Cerebellar nuclear complex (tissue), 1 donor: ENCODE data around the gene FRMD4A.

ENCODE experiments used
- DNase-seq, 2 experiments: peaks; one replicate each; lab custom pipeline; 2025; lab: John Stamatoyannopoulos, UW

Gene FRMD4A

DNA sequence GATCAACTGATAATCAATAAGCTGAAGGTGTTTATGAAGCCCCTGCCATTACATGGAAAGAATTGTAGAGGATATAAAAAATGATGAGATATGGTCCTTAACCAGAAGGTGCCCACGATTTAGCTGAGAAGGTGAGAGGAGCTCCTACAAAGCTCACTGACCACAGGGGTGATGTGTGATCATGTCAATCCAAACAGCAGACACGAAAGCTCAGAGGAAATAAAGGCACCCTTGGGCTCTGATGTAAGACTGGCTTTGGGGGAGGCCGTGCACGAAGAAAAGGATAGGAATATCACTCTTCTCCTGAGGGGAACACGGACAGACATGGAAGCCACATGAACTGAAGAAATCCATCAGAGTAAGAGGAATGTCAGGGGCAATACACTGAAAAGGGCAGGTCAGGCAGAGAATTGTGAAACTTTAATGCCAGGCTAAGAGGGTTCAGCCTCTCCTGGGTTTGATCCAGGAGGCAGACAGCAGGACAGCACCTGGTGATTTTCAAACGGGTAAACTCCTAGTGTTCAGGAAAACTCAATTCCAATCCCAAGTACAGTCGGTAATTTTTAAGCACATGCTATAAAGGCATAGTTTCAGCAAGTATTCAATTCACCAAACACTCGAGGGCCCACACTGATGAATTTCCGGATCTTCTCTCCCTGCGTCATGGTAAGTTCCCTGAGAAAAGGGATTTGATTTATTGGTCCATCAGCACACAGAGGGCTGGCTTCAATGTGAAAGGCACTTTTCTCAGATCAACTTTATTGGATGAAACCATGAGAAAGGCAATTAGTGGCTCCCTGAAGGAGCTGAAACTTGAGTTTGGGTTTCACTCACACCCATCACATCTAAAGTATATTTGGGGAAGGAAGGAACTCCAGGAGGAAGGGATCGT, 580.2 kb downstream of the FRMD4A start:
- DNase-seq: no peak

DNA sequence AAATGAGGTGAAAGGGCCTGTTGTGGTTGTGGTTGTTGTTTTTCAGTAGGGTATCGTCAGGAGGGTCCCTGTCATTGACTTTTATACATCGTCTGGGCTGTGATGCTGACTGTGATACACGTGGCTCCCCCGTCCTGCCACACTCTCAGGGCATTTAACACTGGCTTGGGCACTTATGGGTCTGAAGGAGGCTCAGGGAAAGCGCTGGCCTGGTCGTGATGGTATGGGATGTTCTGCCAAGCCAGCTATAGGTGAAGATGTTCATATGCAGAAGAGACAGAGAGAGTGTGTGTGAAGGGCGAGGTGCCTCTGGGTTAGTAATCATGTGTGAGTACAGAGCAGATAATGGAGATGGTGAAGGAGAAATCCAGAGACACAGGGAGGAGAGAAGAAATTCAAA, 585.5 kb downstream of the FRMD4A start:
- no peak for DNase-seq

DNA sequence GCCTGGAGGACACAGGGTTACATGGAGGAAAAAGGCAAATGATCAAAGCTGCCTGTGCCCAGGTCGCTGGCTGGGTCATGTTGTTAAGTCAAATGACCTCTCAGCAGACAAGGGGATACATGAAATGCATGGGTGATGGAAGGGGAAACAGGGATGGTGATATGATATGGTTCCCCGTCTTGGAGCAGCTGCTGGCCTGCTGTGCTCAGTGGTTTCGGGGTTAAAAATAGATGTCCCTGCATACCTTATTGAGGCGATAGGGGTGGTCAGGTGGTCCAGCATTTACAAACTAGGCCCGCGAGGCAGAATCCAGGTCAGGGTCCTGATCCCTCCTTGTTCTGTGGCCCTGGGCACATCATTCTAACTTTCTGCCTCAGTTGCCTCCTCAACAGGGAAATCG, 586.8 kb downstream of the FRMD4A start:
- DNase-seq: no peak

DNA sequence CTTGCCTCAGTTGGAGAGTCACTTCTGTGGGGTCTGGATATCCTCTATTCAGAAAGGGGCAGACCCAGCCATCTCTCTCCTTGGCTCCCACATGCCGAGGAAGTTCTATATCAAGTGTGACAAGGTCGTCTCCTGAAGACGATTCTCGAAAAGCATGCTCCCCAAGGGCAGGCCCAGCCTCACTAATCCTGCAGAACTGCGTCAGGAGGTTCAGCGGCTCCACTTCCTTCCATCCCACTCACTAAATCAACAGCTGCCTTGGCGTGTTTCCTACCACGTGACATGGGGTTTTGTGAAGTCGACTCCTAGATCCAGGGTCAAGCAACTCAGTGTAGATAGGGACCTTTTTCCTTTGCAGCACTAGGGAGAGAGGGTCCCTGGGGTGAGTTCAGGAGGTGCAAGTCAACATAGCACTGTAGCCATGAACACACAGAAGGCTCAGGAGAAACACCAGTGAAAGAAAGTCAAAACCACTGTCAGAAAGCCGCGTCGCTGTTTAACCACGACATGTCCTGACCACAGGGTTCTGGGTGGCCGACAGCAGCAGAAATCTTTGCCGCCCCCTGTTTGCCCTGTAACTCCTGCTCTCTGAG, 587.5 kb downstream of the FRMD4A start:
- DNase-seq: no peak

DNA sequence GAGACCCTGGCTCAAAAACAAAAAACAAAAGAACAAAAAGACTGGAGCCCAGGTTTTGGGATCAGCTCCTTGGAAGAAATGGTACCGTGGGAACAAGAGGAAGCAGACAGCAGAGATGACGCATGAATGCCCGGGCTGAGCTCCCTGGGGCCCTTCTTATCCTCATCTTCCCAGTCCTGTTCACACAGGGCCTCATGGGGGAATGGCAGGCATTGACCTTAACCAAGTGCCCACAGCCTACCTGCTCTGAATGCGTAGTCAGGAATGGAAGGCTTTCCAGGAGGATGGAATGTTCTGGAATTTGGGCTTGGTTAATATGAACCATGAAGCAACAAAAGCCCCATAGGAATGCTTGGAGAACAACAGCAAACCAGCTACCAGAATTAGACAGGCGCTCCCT, 589.3 kb downstream of the FRMD4A start:
- no peak for DNase-seq

DNA sequence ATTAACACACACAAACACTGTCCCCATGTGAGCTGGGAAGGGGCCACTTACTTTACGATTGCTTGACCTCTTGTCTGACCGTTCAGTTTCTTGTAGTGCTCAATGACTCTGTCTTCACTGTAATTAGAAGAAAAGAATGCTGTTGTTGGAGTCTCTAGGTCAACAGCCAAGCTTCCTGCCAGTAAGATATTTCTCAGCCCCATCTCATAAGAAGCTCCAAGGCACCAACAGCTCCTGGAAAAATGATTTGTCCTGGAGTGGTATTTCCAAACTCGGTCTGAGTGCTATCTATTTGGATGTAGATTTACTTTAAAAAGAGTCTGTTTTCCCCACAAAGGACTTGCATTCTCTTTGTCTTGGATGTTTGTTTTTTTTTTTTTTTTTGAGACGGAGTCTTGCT, 590.3 kb downstream of the FRMD4A start:
- no peak for DNase-seq

DNA sequence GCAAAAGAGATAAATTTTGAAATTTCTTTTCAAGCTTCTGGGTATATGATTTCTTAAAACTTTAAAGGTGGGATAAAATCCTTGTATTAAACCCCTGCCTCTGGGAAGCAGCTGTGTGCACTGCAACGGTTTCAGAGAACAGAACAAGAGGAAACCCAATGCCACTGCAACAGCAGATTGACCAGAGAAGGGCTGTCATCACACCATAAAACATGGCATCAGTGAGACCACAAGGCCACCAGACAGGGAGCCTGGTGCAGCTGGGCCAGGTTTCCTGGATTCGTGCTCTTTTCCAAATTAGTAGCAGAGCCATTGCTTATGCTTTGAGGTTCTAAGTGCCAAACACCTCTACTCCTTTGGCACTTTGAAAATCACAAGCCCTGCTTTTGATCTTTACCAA, 591.5 kb downstream of the FRMD4A start:
- no peak for DNase-seq

DNA sequence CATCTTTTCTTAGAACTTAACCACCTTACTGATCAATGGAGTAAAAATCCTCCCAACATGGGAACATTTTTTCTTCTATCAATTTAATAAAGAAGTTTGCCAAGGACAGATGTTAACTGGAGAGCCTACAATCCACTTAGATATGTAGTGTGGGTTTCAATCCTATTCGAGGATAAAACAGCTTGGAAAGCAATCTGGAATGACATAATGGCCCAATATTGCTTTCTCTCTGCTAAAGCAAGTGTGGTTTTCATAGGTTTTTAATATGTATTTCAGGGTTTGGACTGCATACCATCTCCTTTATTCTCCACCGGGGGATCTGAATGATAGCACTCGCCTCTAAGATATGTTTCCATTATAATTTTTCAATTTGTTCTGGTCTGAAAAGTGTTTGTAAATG, 594.2 kb downstream of the FRMD4A start:
- DNase-seq: no peak

DNA sequence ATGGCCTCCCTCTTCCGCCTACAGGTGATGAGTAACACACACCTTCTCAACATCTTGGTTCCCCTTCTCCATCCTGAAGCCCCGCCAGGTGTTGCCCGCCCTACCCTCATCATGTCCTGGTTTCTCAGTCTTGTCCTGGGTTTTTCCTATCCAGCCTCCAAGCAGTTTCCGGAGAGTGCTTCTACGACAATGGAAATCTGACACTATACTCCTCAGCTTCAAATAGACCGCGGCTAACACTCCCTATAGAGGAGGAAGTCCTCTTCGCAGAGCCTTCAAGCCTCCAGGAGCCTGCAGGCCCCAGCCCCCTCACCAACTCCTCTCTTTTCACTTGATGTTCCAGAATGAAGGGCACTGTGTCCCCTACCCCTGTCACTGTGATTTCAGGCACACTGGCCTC, 596.6 kb downstream of the FRMD4A start:
- DNase-seq: no peak

DNA sequence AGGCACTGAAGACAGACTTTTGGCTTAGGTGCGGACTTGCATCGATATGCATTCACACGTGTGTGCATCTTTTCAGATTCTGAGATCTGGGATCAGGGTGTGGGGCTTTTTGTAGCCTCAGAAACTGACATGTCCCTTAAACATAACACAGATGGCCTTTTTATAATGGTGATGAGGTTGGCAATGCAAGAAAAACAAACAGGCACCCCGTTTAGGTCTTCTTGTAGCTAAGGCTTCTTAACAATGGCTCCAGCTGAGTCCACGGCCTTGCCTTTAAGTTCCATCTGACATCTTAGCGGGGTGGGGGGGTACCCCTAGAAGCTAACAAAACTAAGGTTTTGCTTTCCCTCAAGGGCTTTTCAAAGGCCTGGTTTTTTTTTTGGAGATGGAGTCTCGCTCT, 597.7 kb downstream of the FRMD4A start:
- DNase-seq: no peak

DNA sequence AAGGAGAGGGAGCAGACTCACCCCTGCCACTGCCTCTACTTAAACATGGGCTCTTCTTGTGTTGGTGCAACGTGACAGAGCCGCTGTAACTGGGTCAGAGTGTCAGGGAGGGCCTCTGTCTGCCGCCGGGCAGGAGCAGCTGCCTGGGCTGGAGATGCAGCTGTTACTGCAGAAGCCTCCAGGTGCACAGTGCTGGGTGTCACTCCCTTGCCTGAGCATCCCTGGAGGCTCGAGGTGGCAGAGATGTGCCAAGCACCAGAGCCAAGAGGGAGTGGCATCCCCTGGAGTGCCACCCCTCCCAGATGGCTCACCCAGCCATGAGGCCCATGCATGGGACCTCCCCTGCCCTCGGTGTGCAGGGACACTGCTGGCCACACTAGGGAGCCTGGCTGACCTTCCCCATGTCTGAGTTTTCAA, 598.3 kb downstream of the FRMD4A start:
- DNase-seq: no peak

DNA sequence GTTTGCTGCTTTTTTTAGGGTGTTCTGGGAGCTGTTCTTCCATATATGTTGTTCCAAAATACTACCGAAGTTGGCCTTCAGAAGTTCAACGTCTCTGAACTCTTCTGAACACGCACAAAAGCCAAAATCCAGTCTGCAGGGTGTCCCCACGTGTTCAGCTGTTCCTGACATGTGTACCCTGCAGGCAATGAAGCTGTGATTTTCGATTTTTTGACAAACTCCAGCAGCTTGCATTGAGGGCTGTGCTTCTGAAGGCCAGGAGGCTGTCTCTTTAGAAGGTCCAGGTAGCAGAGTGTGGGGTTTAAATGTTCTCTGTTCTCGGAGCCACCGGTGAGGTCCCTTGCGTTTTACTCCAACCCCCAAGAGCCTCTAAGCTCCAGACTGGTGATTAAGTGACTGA, 598.9 kb downstream of the FRMD4A start:
- DNase-seq: no peak

DNA sequence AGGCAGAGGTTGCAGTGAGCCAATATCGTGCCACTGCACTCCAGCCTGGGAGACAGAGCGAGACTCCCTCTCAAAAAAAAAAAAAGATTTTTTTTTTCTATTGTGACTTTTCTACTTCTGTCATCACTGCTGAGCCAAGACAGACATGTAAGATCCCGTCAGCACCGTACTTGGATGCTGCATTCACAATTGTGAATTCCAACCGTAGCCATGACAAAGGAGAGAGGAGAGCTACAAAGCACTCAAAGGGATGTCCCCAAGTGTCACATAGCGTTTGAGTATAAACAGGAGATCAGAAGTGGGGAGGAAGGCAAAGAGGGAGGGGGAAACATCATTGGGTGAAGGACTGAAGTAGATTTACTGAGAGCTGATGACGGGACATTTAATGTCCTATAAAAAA, 599.8 kb downstream of the FRMD4A start:
- no peak for DNase-seq

DNA sequence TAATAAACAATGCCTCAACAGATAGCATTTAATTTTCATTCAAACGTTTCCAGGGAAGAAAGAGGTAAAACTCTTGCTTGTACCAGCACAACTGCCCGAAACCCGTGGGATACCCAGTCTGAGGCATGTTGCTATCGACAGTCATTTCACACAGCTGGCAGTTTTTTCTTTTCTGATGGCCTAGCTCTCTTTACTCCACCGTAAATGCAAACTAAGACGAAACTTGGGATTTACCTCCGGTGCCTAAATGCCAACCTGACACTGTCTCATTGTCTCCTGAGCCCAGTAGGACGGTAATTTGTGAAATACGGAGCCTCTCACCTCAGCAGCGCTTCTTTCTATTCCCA, 600.4 kb downstream of the FRMD4A start:
- DNase-seq: no peak

DNA sequence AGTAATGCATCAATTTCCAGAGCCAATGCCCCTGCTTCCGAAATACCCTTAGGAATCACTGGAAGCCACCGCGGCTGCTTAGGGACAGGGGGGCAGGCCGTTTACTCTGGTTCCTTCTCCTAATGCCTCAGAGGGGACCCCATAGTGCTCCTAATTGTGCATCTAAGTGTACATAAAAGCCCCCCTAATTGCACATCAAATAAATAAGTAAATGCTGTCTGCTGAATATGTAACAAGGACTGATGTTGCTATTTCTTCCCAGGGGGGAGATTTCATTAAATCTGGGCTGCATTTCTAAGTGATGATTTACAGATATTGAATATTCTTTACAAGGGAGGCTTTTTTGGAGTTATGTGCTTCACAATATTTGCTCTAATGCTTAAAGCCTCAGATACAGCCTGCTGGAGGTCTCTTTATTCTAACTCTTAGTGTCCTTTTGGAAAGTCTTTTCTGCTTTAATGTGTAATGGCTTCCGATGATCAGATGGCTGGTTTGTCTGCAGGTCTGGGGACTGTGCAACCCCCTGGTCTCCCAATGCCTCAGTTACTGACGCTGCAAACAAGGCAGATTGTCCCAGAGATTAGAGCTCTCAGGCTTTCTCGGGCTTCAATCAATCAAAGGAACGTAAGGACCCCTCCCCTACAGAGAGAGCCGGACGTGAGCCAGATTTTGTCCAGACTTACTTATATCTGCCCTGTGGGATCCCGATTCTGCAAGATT, 601.0 kb downstream of the FRMD4A start:
- DNase-seq: no peak

DNA sequence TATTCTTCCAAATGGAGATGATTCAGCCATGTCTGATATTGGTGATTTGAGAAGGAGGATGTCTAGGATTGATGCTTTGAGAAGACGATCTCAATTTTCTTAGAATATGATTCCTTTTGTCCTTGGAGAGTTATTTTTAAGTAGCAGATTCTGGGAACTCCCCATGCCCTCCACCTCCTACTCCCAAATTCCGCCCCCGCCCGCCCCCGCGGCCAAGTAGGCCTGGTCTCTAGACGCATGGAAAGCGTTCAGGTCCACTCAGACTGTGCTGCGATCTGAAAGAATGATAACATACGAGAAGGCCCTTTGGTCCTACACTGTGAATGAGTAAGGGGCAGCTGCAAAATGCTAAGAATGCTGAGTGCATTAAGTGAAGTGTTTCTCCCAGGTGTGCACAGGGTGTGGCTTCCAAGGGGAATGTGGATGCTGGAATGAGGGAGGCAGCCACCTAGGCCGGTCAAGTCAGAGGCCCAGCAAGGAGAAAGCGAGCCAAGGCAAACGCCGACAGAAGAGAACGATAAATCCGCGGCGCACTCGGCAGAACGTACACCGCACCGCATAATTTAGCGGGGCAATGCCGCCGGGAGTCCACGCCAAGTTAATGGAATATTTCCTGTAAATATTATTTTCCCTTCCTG, 601.7 kb downstream of the FRMD4A start:
- no peak for DNase-seq

DNA sequence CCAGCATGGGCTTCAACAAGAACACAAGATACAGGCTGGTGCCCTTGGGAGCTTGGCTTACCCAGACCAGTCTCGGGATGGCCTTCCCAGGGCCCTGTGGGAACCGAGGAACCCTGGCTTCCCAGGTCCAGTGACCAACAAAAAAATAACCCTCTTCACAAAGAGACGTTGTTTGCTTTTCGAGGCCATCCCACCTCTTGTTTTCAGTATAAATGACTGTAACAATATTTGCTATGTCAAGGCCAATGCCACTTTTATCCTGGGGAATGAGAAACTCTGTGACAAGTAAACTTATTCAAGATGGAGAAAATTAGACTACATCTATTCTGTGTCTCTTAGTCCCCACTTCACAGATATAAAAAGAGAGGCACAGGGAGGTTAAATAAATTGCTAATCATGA, 605.1 kb downstream of the FRMD4A start:
- no peak for DNase-seq

DNA sequence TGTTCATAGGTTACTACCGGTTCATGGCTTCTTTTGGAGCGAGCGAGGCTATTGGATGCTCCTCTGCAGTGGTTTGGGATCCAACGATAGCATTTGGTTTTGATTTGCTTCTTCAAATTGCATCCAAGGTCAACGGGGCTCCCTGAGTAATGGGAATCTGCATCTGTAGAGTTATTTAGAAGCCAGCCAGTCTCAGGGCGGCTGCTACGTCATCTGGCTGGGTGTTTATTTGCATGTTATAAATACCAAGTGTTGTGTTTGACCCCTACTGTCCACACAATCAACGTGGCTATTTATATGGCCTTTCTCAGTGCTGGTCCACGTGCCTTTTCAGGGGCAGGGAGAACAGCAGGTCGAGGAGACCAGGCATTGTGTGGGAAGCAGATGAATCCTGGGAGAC, 606.2 kb downstream of the FRMD4A start:
- no peak for DNase-seq

DNA sequence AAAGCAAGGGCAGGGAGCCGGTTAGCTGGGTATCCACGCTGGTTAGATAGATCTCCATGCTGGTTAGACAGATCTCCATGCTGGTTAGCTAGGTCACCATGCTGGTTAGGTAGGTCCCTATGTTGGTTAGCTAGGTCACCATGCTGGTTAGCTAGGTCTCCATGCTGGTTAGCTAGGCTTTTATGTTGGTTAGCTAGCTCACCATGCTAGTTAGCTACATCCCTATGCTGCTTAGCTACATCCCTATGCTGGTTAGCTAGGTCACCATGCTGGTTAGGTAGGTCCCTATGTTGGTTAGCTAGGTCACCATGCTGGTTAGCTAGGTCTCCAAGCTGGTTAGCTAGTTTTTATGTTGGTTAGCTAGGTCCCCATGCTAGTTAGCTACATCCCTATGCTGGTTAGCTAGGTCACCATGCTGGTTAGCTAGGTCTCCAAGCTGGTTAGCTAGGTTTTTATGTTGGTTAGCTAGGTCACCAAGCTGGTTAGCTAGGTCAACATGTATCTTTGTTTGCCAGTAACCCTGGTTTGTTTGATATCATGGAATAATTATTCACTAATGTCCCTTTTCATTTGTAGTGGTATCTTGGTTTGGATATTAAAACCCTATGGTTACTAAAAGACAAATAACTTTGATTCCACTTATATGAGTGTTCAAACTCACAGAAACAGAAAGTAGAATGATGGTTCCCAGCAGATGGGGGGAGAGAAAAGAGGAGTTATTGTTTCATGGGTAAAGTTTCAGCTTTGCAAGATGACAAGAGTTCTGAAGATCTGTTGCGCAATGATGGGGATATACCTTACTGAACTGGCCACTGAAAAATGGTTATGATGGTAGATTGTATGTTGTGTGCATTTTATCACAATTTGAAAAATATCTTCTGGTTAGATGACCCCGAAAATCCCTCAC, 607.7 kb downstream of the FRMD4A start:
- DNase-seq: no peak

DNA sequence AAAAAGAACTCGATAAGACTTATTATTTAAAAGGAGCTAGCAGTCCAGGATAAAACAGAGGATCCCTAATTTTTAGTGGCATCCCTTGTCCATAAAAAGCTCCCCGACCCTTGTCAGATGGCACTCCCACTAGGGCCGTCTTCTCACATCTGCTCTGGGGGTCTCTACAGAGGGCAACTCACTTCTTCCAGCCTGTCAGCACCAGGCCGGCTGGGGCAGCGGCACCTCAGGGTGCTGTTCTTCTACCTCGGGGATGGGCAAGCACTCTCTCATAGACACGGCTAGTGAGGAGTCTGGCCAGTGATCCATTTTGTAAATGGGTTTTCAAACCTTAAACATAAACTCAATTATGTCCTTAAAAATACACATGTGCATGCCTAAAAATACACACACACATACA, 609.2 kb downstream of the FRMD4A start:
- no peak for DNase-seq

DNA sequence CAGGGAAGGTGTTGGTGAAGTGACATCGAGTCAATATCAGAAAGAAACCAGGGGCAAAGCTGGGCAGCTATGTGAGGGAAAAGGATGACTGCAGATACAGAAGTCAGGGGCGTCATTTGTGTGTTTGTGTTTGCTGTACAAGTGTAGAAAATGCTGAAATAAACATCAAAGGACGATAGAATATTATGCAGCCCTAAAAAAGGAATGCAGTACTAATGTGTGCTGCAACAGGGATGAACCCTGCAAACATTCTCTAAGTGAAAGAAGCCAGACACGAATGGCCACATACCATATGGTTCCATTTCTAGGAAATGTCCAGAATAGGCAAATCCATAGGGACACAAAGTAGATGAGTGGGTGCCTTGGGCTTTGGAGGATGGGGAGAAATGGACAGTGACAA, 610.0 kb downstream of the FRMD4A start:
- no peak for DNase-seq

DNA sequence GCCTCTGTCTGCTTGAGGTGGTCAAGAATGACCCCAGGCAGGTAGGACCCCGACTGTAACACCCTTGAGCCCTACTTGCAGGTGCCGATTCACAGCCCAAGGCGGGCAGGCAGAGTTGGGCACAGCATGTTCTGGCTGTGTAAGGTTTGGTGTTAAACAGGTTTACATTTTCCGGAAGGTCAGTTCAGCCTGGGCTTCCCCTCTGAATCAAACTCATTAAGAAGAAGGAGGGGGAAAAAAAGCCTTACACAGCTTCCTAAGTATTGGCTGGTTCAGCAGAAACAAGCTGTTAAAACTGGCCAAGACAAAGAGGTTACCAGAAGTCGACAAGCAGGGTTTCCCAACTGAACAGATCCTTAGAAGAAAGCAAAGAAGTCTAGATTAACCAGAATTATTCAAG, 611.3 kb downstream of the FRMD4A start:
- no peak for DNase-seq
